GM21825 (cell line): Measurements from ENCODE around the gene RFX1.
A peak's percentile ranks its signal among the peaks of the same experiment; 100 is the strongest.

Experiments
- ATAC-seq: cut with Tn5 transposase; IDR thresholded peaks from one replicate; pipeline ENCODE4 v1.9.1; 2021; ENCODE audit warnings: mild to moderate bottlenecking, moderate library complexity; ENCODE audit not compliant: unreplicated experiment

The RFX1 gene

GRCh38 chr19:13962699-13963602 is 43.2 kb downstream of the RFX1 start:
- ATAC-seq: no peak

- ATAC-seq: no peak
Measured at GRCh38 chr19:13961826-13962698, 44.1 kb downstream of the RFX1 start.

DNA sequence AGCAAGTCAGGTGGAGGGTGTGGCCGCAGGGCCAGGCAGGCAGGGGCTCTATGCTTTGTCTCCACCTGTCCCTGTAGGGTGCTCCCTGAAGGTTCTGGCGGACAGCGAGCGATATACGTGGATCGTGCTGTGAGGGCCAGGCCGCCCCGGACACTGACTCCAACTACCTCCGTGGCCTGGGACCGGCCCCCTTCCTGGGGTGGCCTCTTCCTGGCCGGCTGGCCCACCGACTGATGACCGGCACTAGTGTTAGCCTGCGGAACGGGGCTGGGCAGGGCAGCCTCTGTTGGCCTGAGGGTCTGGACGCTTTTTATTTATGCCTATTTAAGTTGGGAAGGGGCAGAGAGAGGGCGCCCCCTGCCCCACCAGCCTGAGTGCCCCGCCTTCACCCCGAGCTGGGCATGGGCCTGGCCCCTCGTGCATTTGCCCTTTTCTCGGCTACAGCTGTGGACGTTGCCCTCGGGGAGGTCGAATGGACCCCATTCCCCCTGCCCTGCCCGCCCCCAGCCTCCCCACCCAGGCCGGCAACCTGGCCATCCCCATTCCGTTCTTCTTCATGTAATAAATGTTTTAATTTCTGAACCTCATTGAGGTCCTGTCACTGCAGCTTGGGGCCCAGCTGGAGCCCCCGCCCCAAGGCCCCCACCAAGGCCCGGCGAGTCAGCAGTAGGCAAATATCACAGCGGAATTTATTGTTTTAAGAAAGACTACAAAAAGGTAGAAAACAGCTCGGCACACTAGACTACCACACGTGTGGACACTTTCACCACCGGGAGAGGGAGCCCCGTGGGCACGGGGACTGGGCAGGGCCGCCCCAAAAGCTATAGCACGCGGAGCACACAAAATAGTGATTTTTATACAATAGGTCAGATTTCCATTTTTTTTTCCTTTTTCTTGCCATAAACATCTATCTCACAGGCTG is 45.0 kb downstream of the RFX1 start:
- no peak for ATAC-seq

DNA sequence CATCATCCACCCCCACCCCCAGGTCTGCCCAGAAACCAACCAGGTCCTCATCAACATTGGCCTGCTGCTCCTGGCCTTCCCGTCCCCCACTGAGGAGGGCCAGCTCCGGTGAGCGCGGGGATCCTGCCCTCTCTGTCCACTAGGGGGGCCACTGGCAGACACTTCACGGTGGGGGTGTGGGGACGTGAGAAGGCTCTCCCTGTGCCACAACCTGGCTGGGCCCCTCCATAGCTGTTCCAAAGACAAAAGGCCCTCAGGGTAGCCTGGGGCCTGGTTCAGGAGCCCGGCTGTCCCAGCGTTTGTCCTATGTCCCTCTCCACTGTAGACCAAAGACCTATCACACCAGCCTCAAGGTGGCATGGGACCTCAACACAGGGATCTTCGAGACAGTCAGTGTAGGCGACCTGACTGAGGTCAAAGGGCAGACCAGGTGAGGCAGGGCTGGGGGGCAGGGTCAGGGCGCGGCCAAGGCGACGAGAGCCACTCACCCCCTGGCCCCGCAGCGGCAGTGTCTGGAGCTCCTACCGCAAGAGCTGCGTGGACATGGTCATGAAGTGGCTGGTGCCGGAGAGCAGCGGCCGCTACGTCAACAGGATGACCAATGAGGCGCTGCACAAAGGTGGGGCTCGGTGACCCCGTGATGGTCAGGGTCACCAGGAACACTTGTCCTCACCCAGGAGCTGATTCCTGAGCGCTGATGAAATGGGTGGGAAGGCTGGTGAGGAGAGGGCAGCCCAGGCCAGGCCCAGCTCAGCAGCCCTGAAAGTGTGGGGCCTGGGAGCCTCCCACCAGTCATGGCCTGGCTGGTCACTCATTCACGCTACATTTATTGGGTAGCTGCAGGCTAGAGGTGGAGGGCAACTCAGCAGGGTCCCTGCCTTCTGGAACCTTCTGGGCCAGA is 45.9 kb downstream of the RFX1 start:
- ATAC-seq: no peak

- no peak for ATAC-seq
Measured at GRCh38 chr19:13959141-13959961, 46.8 kb downstream of the RFX1 start.

GRCh38 chr19:13958043-13958442 is 48.1 kb downstream of the RFX1 start:
- ATAC-seq: no peak

DNA sequence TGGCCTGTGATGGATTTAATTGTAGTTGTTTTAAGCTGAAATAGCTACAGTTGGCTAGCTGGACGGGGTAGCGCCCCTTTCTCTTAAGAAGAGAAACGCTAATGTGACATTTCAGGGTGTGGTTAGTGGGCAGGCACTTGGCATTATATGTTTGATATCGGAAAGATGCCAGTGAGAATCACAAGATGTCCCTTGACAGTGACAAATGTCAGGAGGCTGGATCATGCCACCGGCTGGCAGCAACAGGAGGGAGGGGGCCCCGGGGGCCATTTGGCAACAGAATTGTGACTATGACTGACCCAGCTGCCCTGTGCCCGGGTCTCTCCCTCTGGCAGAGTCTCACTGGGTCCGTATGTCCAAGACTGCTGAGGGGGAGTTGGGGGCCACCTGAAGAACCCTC is 49.1 kb downstream of the RFX1 start:
- no peak for ATAC-seq

- no peak for ATAC-seq
Measured at GRCh38 chr19:13956365-13956744, 49.8 kb downstream of the RFX1 start.

- ATAC-seq: no peak
Measured at GRCh38 chr19:13955662-13956364, 50.3 kb downstream of the RFX1 start.

GRCh38 chr19:13954185-13954584 is 51.9 kb downstream of the RFX1 start:
- no peak for ATAC-seq

DNA sequence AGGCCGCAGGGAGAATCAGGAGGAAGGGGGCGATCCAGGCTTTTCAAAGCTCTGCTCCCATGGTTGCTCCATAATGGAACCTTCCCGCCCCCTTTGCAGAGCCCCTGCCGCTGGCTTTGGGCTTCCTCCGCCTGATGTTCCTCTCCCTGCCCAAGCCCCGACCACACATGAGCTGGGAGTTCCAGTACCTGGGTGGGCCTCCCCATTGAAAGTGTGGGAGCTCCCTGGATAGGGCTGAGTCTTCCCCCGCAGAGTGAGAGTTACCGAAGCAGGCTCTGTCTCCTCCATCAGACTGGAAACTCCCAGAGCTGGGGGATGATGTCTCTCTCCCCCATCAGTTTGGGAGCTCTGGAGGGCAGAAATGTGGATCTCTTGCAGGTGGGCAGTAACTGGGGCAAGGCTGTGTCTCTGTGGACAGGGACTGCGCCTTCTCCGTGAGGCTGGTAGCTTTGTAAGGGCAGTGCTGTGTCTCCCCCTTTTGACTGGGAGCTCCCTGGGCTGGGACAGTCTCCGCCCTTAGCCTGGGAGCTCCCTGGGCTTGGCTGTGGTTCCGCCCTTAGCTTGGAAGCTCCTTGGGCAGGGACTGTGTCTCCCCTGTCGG is 53.1 kb downstream of the RFX1 start:
- ATAC-seq: no peak

- ATAC-seq: peak; percentile 95
Measured at GRCh38 chr19:13952154-13952930, 53.8 kb downstream of the RFX1 start, which contains the start of gene DCAF15. Gene DCAF15, plus strand, starts transcription at chr19:13952509. Its CDS starts 4 bp downstream, at chr19:13952513.

- ATAC-seq: no peak
Measured at GRCh38 chr19:13951799-13952153, 54.3 kb downstream of the RFX1 start.

DNA sequence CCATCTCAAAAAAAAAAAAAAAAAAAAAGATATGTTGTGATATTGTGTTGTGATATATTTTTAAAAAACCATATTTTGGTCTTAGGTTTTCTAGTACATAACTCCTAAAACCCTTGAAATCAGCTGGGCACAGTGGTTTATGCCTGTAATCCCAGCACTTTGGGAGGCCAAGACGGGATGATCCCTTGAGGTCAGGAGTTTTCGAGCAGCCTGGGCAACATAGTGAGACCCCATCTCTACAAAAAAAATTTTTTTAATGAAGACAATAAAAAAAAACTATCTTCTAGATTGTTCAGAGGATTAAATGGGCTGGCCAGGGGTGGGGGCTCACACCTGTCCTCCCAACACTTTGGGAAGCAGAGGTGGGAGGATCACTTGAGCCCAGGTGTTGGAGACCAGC is 55.1 kb downstream of the RFX1 start:
- ATAC-seq: no peak

DNA sequence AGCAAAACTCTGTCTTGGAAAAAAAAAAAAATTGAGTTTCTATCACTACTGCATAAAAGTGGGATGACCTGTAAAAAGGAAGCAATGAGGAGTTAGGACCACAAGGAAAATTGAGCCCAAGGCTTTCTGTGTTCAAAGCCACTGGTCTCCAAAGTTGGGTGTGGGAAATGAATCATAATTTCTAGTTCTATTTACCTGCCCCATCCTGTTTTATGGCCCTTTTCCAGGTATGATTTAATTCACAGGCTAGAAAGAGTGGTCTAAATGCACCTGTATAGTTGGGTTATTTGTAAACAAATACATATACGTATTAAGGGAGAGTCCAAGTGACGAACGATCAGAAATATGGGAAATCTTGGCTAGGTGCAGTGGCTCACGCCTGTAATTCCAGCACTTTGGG is 59.7 kb downstream of the RFX1 start:
- no peak for ATAC-seq

- no peak for ATAC-seq
Measured at GRCh38 chr19:13942023-13942684, 64.0 kb downstream of the RFX1 start.
